Stimulated activated CD8-positive, alpha-beta memory T cell treated with anti-CD3 and anti-CD28 coated beads, Interleukin-7, amount 100 ng/mL, for 1 hour (primary cell): ENCODE measurements around the gene SELENOI.
"Not testable (repeated sequence)": the region's sequence is repeated elsewhere in the genome, so short reads cannot be mapped to it uniquely, and the experiment has no call there.

ENCODE experiments used
- DNase-seq, 2 donors: peaks; one replicate each; pipeline ENCODE4 v3.0.0-alpha.2; 2020; ENCODE audit warnings: low read depth in 2 of 2

Gene SELENOI

GRCh38 chr2:26326514-26326913 is 19.4 kb upstream of the SELENOI start:
- DNase-seq: no peak

DNA sequence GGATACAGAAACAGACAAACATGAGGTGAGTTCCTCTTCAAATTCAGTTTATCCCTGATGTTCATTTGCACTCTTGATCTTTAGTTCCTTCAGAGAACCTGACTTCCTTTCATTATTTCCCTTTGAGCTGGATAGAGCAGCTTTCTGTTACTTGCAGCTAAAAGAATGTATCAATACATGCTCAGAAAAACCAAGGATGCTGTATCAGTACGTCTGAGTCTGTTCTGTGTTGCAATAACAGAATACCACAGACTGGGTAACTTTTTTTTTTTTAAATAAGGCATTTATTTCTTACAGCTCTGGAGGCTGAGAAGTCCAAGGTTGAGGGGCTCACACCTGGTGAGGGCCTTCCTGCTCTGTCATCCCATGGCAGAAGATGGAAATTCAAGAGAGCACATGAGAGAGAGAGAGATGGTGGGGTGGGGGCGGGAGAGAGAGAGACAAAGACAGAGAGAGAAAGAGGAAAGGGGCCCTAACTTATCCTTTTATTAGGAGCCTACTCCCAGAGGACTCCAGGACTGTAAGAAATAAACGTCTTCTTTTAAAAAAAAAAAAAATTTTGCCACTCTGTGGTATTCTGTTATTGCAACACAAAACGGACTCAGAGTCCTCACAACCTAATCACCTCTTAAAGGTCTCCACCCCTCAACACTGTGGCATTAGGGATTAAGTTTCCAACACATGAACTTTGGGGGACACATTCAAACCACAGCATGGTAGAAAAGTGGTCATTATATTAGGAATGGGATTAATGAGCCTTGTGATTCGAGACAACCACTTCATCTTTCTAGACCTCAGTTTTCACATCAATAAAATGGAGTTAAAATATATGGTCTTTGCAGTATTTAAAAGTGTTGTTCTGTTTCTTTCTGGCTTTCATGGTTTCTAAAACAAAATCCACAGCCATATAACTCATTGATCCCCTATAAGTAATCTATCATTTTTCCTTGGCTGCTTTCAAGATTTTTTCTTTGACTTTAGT is 18.4 kb upstream of the SELENOI start:
- no peak for DNase-seq

DNA sequence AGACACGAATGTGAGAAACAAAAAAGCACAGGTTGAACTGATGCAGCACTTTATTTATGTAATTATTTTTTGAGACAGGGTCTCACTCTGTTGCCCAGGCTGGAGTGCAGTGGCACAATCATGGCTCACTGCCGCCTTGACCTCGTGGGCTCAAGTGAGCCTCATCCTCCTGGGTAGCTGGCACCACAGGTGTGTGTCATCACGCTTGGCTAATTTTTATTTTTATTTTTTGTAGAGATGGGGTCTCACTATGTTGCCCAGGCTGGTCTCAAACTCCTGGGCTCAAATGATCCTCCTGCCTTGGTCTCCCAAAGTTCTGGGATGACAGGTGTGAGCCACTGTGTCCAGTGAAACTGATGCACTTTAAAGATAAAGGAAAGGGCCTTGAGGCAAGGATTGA is 16.9 kb upstream of the SELENOI start:
- DNase-seq: not testable (repeated sequence)

- peak; percentile 58 to 67 for DNase-seq
These were observed 15.8 kb upstream of the SELENOI start for GRCh38 chr2:26330114-26330549.

DNA sequence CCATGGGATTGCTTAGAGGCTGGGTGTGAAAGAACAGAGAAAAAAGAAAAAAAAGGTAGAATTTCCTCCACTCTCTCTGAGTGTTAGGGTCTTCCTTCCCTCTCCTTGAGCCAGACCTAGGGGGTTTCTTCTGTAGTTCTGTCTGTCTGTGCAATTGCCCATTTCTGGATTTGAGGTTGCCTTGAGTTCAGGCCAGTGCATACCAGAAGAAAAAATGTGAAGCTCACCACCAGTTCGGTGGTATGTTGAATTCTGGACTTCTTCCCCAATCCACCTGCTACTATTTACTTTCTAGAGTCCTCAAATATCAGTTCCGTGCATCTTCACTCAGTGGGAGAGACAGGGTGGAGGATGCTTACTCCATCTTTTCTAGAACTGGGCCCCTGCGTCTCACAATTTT is 15.3 kb upstream of the SELENOI start:
- DNase-seq: no peak

DNA sequence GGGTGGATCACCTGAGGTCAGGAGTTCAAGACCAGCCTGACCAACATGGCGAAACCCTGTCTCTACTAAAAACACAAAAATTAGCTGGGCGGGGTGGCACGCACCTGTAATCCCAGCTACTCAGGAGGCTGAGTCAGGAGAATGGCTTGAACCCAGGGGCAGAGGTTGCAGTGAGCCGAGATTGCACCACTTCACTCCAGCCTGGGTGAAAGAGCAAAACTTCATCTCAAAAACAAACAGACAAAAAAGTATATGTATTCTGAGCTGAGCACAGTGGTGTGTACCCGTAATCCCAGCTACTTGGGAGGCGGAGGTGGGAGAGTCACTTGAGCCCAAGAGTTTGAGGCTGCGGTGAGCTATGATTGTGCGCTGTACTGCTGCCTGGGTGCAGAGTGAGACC is 14.6 kb upstream of the SELENOI start:
- DNase-seq: not testable (repeated sequence)

GRCh38 chr2:26333293-26333692 is 12.7 kb upstream of the SELENOI start:
- DNase-seq: no peak

GRCh38 chr2:26335231-26335630 is 10.7 kb upstream of the SELENOI start:
- no peak for DNase-seq

- no peak for DNase-seq
These were observed 9.2 kb upstream of the SELENOI start for GRCh38 chr2:26336719-26337118.

DNA sequence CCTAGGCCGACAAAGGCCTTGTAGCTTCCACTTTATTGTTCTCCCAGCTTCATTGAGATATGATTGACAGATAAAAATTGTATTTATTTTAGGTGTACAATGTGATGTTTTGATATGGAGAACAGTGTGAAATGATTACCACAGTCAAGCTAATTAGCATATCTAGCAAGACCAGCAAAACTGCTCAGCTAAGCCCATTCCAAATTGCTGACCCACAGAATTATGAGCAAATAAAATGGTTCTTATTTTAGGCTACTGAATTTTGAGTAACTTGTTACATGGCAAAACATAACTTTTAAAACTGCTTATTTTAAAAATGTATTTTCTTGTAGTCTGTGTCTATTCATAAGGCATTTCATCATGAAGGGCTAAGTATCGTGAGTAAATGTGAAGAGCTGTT is 8.6 kb upstream of the SELENOI start:
- DNase-seq: no peak

- DNase-seq: no peak
These were observed 5.1 kb upstream of the SELENOI start for GRCh38 chr2:26340831-26341230.

GRCh38 chr2:26344581-26345282 is 1.2 kb upstream of the SELENOI start:
- no peak for DNase-seq

- no peak for DNase-seq
These were observed 729 bp upstream of the SELENOI start for GRCh38 chr2:26345283-26345544.

- DNase-seq: peak; percentile 20 to 23
These were observed 611 bp downstream of the SELENOI start, which contains the start of gene ADGRF3 for GRCh38 chr2:26346454-26347053. Gene ADGRF3, minus strand, starts transcription at chr2:26346789. Its CDS starts 555 bp downstream, at chr2:26346234.

- DNase-seq: no peak
These were observed 1.4 kb downstream of the SELENOI start for GRCh38 chr2:26347286-26347865.

DNA sequence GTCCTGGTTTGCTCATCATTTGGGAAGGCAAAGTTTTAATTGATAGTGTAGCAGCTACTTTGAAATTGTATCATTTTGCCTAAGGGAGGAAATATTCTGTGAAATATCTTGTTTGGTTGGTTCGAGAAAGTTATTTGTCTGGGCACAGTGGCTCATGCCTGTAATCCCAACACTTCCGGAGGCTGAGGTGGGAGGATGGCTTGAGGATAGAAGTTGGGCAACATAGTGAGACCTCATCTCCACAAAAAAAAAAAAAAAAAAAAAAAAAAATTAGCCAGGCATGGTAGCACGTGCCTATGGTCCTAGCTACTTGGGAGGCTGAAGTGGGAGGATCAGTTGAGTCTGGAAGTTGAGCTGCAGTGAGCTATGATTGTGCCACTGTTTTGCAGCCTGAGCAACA is 3.7 kb downstream of the SELENOI start:
- no peak for DNase-seq

DNA sequence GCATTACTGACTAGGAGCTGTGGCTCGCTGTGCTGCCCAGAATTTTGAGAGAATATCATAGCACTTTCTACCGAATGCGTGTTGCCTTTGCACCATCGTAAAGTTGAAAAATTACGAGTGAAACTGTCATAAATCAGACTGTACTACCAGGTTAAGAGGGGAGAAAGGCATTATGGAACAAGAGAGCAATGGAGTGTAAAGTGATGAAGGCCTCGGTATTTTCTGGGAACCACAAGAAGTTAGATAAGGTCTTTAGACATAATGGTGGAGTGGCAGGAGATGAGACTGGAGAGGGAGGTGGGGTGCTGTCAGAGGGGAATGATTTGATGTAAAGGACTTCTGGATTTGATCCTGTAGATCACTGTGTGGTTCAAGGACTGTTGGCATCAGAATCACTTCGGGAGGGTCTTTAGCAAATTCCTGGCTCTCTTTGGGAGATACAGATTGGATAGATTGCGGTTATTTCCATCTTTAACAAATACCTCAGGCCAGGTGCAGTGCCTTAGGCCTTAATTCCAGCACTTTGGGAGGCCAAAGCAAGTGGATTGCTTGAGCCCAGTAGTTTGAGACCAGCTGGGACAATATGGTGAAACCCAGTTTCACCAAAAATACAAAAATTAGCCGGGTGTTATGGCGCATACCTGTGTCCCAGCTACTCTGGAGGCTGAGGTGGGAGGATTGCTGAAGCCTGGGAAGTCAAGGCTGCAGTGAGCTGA is 5.6 kb downstream of the SELENOI start:
- no peak for DNase-seq

- no peak for DNase-seq
These were observed 6.9 kb downstream of the SELENOI start for GRCh38 chr2:26352892-26353291.

- not testable (repeated sequence) for DNase-seq
These were observed 8.5 kb downstream of the SELENOI start for GRCh38 chr2:26354469-26354868.

GRCh38 chr2:26355038-26355995 is 9.4 kb downstream of the SELENOI start:
- no peak for DNase-seq
